Activated B cell treated with CpG ODN at 0.5 μM for 24 hours (primary cell): ENCODE results near the gene HP1BP3. TPM values are rescaled to one million over a fixed set of nuclear protein-coding genes. Genes with fewer than 3 reads are reported as not detected.

Experiments
- ATAC-seq: fragments of 200-7000 bp; cut with Tn5 transposase; one replicate; pipeline ENCODE4 v1.10.0; 2021; ENCODE audit warnings: low read depth, mild to moderate bottlenecking, moderate library complexity
- CTCF ChIA-PET: fragments of 350-600 bp; sonication (Branson Sonifier 250); formaldehyde crosslinking; loops from one replicate; lab custom pipeline; 2021; ENCODE audit warnings: antibody characterized with exemption; lab: Charles Lee
- POLR2A ChIA-PET: fragments of 350-600 bp; sonication (Branson Sonifier 250); formaldehyde crosslinking; loops from one replicate; lab custom pipeline; 2021; ENCODE audit warnings: antibody characterized with exemption; lab: Charles Lee
- DNase-seq: peaks from one replicate; pipeline ENCODE4 v3.0.0; 2022
- H3K27ac Mint-ChIP-seq: one replicate; pipeline ENCODE4 v1.8.0; 2020; ENCODE audit warnings: mixed read lengths
- H3K27me3 Mint-ChIP-seq: one replicate; pipeline ENCODE4 v1.8.0; 2021; ENCODE audit warnings: mixed read lengths
- H3K36me3 Mint-ChIP-seq: one replicate; pipeline ENCODE4 v1.8.0; 2021; ENCODE audit warnings: low read depth, mixed read lengths
- H3K4me1 Mint-ChIP-seq: one replicate; pipeline ENCODE4 v1.8.0; 2021; ENCODE audit warnings: mixed read lengths
- H3K4me3 Mint-ChIP-seq: one replicate; pipeline ENCODE4 v1.8.0; 2020; ENCODE audit warnings: mild to moderate bottlenecking, mixed read lengths
- H3K9me3 Mint-ChIP-seq: one replicate; pipeline ENCODE4 v1.8.0; 2020; ENCODE audit warnings: mixed read lengths
- CTCF ChIP-seq: fragments of 200-600 bp; IDR thresholded peaks from one replicate; pipeline ENCODE4 v1.8.0; 2022; ENCODE audit warnings: antibody characterized with exemption, mild to moderate bottlenecking
- intact Hi-C: fragments of 100-400 bp; cut with micrococcal nuclease; formaldehyde crosslinking; loops from one replicate; pipeline ENCODE4 v1.15.1; 2024
- total RNA-seq: library from RNA; stranded (reverse); gene quantifications from 2 replicates; pipeline ENCODE4 v1.2.3, GENCODE V29; 2022

The HP1BP3 gene
- total RNA-seq, 1 donor from 2014 or later, result 183 TPM

DNA sequence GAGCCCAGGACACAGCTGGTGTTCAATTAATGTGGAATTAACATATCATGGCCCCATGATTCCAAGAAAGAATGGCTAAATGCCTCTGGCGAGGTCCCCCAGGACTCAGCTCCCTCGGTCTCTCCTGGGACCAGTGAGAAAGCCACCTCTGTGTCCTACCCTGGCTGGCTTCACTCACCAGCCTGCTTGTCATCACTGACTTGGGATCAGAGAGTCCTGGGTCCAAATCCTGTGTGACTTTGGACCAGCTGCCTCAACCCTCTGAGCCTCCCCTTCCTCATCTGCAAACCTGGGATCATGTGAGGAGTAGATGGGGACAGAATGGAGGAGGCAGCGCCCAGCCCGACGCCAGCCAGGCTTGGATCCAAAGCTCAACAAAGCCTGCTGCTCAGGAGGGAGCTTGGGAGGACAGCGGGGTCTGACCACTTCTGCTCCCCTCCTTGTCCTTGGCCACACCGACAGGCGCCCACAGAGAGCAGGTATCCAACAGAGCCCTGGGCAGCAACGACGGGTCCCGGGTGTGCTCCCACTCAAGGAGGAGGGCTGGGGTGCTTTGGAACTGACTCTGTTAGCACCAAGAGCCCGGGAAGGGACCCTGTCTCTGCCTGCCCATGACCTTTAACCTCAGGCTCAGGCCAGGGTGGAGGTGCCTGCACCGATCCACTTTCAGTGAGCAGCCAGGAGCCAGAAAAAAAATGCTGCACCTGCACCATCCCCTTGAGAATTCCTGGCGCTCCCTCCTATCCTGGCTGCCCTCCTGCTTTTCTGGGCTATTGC is 57.8 kb downstream of the HP1BP3 start:
- Mint-ChIP-seq H3K4me1 (peaks cover 29% of the 10 kb centered on the region), H3K9me3 (no peaks in the 10 kb centered on the region), H3K27ac (peak overlapping the region; percentile 14), H3K27me3 (peaks cover 11% of the 10 kb centered on the region), H3K4me3 (no peak overlapping the region), H3K36me3 (no peaks in the 10 kb centered on the region)
- POLR2A ChIA-PET, result no interaction called here
- CTCF ChIA-PET, result no interaction called here
- no peak for DNase-seq
- intact Hi-C loops, result loop anchor here (1.0 kb wide), 1 partner anchor 68 kb away; the partner anchor contains the start of gene DDOST
- TF ChIP-seq CTCF, result no peak
- no peak for ATAC-seq

GRCh38 chr1:20728371-20729154 is 58.5 kb downstream of the HP1BP3 start:
- DNase-seq (no peak), ATAC-seq (no peak)
- POLR2A ChIA-PET, result no interaction called here
- Mint-ChIP-seq H3K27me3 (peaks cover 11% of the 10 kb centered on the region), H3K4me3 (no peak overlapping the region), H3K4me1 (peaks cover 24% of the 10 kb centered on the region), H3K9me3 (no peaks in the 10 kb centered on the region), H3K27ac (no peak overlapping the region), H3K36me3 (no peaks in the 10 kb centered on the region)
- CTCF ChIA-PET, result no interaction called here
- intact Hi-C loops, result loop anchor here (1.0 kb wide), 1 partner anchor 67 kb away; the partner anchor contains the start of gene DDOST
- TF ChIP-seq CTCF, result no peak

DNA sequence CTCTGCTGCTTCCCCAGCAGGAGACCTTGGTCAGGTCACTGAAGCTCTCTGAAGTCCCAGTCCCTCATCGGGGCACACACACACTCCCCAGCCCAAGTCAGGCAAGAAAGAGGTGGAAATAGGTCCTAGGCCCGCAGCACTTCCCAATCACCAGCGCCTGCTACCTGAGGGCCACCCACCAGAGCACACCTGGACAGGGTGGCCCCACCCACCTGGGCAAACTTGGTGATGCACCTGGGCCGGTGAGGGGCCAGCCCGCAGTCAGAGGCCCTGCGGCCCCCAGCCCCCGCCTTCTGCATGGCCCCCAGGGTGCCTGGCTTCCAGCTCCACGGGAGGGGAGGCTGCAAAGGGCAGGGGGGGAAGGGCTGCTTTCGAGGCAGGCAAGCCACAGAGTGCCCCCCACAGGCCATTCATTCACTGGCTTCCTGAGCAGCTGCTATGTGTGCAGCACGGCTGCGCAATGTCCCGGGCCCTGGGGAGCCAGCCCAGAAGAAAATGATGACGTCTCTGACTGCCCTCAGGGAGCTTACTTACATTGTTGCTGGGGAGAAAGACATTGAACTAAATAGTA is 59.3 kb downstream of the HP1BP3 start:
- ChIA-PET CTCF (no interaction called here), POLR2A (no interaction called here)
- Mint-ChIP-seq H3K27ac (no peak overlapping the region), H3K4me1 (peaks cover 17% of the 10 kb centered on the region), H3K27me3 (peaks cover 11% of the 10 kb centered on the region), H3K9me3 (no peaks in the 10 kb centered on the region), H3K4me3 (no peak overlapping the region), H3K36me3 (no peaks in the 10 kb centered on the region)
- DNase-seq, result no peak
- no peak for TF ChIP-seq CTCF
- no peak for ATAC-seq
- intact Hi-C loops, result no loop called here

GRCh38 chr1:20726932-20727745 is 60.0 kb downstream of the HP1BP3 start:
- H3K4me1 Mint-ChIP-seq, result peaks cover 11% of the 10 kb centered on the region
- POLR2A ChIA-PET, result no interaction called here
- H3K27ac Mint-ChIP-seq, result no peak overlapping the region
- H3K27me3 Mint-ChIP-seq, result peaks cover 11% of the 10 kb centered on the region
- CTCF ChIA-PET, result no interaction called here
- no peak for TF ChIP-seq CTCF
- intact Hi-C loops, result no loop called here
- DNase-seq (no peak), ATAC-seq (no peak)
- no peak overlapping the region for H3K4me3 Mint-ChIP-seq
- H3K9me3 Mint-ChIP-seq, result no peaks in the 10 kb centered on the region
- no peaks in the 10 kb centered on the region for H3K36me3 Mint-ChIP-seq
